ENCODE measurements around the gene USP22. TPM values are rescaled to one million over a fixed set of nuclear protein-coding genes. Genes with fewer than 3 reads are reported as not detected.

Gene USP22
- total RNA-seq, 1 experiment from 2014 or later, result 210 TPM

- TF ChIP-seq ATF3 (IDR thresholded peaks at IDR 0.05) (no peak), CBX3 (IDR thresholded peaks at IDR 0.05; ENCODE audit: low read depth) (no peak), CTCF (IDR thresholded peaks at IDR 0.05 in 2 of 3, conservative IDR thresholded peaks at IDR 0.05 in 1 of 3; ENCODE audit: borderline replicate concordance in 1 of 3, insufficient read depth in 1 of 3, low read depth in 2 of 3, low read length in 2 of 3) (no peak)
These were observed 37.0 kb downstream of the USP22 start (continued) for GRCh38 chr17:21005803-21006202.

- intact Hi-C loops (cut with micrococcal nuclease), result no loop called here
- TF ChIP-seq CBX3 (IDR thresholded peaks at IDR 0.05; ENCODE audit: low read depth), result no peak
- no peak for TF ChIP-seq SRF (IDR thresholded peaks at IDR 0.05; ENCODE audit: low read depth)
- TF ChIP-seq SIN3A (IDR thresholded peaks at IDR 0.05; ENCODE audit: low read depth), result no peak
- no peak for TF ChIP-seq RAD21 (IDR thresholded peaks at IDR 0.05; ENCODE audit: low read depth)
- TF ChIP-seq SP1 (IDR thresholded peaks at IDR 0.05; ENCODE audit: low read depth), result no peak
- no peak for TF ChIP-seq EZH2phosphoT487 (IDR thresholded peaks at IDR 0.05; ENCODE audit: borderline replicate concordance)
- TF ChIP-seq ELF1 (IDR thresholded peaks at IDR 0.05; ENCODE audit: borderline replicate concordance, low read depth), result no peak
- Histone ChIP-seq H3K9ac (ENCODE audit: low read length) (no peak overlapping the region), H2AFZ (ENCODE audit: low read depth, low read length, poor library complexity, severe bottlenecking) (no peak overlapping the region), H3K27me3 (ENCODE audit: insufficient read depth, low read length) (no peaks in the 10 kb centered on the region), H3K9me3 (ENCODE audit: control insufficient read depth in 1 of 2, insufficient read depth in 1 of 2, low read depth in 1 of 2, low read length in 2 of 2) (no peaks in the 10 kb centered on the region), H3K4me3 (replicated peaks in 1 of 2; ENCODE audit: low read depth in 1 of 2, low read length in 2 of 2) (no peak overlapping the region), H3K36me3 (ENCODE audit: control insufficient read depth in 1 of 2, insufficient read depth in 2 of 2, low read length in 2 of 2) (peaks cover 75 to 78% of the 10 kb centered on the region in 2 experiments), H3K27ac (ENCODE audit: low read depth, low read length) (no peak overlapping the region), H4K20me1 (ENCODE audit: insufficient read depth) (peaks cover 6% of the 10 kb centered on the region; the same call in 1 of the 2 replicates), H3K9me2 (ENCODE audit: insufficient read depth) (no peaks in the 10 kb centered on the region), H3K4me1 (ENCODE audit: control insufficient read depth in 1 of 2, insufficient read depth in 2 of 2, low read length in 2 of 2) (no peaks in the 10 kb centered on the region), H3K4me2 (ENCODE audit: low read length) (no peak overlapping the region), H3K79me2 (ENCODE audit: insufficient read depth, low read length) (peaks cover 45% of the 10 kb centered on the region)
- no peak for ATAC-seq
- ChIA-PET CTCF (no interaction called here), POLR2A (no interaction called here), RAD21 (ENCODE audit: low non-redundant PET in 1 of 2, low total read pairs in 2 of 2, uncharacterized antibody in 2 of 2, unreplicated experiment in 2 of 2) (no interaction called here)
- BruUV-seq (replicated peaks), result no TSS peak
- DNase-seq (ENCODE audit: low read depth, low spot score), result no peak
These were observed 37.4 kb downstream of the USP22 start for GRCh38 chr17:21005367-21005766.
